Stimulated activated CD8-positive, alpha-beta memory T cell treated with anti-CD3 and anti-CD28 coated beads, Interleukin-15, amount 100 ng/mL, for 24 hours (primary cell): Measurements from ENCODE around the gene SPACA6.

Source experiments
- DNase-seq: peaks from one replicate; pipeline ENCODE4 v3.0.0-alpha.2; 2020; ENCODE audit warnings: low read depth

Gene SPACA6

DNA sequence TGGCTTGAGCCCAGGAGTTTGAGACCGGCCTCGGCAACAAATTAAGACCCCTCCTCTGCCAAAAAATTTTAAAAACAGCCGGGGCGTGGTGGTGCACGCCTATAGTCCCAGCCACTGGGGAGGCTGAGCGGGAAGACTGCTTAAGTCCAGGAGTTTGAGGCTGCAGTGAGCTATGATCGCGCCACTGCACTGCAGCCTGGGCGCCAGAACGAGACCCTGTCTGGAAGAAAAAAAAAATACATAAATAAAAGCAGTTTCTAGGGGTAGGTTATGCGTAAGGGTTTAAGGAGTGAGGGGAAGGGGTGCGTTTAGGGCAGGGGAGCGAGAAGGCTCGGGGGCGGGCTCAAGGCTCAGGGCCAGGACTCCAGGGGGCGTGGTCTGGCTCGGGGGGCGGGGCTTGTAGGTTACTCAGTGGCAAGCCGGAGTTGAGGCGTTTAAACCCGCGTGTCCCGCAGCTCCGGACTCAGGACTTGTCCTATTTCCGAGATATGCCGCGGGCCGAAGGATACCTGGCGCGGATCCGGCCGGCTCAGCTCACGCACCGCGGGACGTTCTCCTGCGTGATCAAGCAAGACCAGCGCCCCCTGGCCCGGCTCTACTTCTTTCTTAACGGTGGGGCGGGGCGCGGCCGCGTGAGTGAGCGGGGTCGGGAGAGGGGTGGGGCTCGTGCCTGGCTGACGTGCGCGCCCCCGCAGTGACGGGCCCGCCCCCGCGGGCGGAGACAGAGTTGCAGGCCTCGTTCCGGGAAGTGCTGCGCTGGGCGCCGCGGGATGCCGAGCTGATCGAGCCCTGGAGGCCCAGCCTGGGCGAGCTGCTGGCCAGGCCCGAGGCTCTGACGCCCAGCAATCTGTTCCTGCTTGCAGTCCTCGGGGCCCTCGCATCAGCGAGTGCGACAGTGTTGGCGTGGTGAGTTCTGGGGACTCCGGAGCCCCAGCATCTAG, 10.7 kb downstream of the SPACA6 start:
- peak; percentile 90 for DNase-seq

DNA sequence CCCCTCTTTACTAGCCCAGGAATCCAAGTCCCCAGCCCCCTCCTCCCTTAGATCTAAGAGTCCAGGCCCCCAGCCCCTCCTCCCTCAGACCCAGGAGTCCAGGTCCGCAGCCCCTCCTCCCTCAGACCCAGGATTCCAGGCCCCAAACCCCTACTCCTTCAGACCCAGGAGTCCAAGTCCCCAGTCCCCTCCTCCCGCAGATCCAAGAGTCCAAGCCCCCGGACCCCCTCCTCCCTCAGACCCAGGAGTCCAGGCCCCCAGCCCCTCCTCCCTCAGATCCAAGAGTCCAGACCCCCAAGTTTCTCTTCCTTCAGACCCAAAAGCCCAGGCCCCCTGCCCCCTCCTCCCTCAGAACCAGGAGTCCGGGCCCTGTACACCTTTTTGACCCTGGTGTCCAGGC, 11.5 kb downstream of the SPACA6 start:
- DNase-seq: no peak

DNA sequence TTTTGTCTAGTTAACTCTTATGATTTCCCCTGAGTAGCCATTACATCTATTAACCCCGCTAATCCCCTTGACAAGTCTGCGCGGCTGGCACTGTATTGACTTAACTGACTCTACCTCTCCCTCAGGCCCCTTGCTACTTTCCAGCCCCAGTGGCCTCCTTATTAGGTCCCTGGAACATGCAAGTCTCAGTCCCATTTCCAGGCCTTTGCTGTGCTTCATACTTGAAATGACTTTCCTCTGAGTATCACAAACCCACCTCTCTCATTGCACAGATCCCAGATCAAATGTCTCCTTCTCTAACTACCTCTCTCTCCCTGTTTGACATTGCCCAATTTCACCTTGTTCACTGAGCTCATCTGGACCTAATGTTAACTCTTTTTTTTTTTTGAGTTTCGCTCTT, 13.2 kb downstream of the SPACA6 start:
- no peak for DNase-seq

DNA sequence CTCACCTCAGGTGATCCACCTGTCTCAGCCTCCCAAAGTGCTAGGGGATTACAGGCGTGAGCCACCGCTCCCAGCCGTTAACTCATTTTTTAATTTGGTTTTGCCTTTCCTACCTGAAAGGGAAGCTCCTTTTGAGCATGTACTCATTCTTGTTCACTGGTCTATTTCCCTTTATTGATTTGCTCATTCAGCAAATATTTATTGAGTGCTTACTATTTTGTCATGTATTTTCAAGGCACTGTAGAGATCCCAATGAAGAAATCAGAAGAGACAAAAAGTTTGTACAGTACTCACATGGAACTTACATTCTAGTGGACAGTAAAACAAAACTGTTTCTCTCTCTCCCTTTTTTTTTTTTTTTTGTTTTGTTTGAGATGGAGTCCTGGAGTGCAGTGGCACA, 13.8 kb downstream of the SPACA6 start:
- DNase-seq: no peak

DNA sequence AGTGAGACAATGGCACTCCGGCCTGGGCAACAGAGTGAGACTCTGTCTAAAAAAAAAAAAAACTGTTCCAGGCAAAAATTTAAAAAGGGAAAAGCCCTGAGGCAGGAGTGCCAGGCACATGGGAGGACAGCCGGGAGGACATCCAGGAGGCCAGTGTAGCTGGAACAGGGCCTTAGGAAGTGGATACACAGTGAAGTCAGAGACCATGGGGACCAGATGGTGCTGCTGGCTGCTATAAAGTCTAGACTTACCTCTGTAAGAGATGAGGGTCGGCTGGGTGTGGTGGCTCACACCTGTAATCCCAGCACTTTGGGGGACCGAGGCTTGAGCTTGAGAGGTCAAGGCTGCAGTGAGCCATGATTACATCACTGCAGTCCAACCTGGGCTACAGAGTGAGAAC, 15.7 kb downstream of the SPACA6 start:
- no peak for DNase-seq

DNA sequence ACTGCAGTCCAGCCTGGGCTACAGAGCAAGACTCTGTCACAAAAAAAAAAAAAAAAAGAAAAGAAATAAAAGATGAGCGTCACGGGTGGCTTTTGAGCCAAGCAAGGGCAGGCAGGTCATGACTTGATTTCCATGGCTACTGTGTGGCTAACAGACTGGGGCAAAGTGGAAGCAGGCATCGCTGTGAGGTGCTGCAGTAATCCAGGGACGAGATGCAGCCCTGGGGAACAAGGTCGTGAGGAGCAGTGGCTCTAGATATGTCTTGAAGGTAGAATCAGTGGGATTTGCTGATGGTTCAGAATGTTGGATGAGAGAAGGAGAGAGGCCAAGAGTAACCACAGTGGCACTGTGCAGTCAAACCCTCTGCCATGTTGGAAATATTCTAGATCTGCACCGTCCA, 16.4 kb downstream of the SPACA6 start:
- no peak for DNase-seq

DNA sequence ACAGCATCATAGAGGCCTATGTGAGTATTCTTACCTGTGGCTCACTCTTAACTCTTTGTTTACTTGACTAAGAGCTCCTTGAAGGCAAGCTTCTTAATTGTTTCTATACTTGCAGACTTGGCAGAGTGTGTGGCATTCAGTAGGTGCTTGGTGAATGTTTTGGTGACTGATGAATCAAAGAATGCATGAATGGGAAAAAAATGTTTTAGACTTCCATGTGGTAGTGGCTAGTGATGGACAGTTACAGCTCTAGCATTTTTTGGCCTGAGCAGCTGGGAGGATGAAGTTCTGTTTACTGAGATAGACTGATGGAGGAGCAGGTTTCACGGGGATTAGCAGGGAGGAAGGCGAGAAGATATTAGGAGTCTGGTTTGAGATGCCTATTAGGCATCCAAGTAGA, 17.0 kb downstream of the SPACA6 start:
- DNase-seq: no peak

DNA sequence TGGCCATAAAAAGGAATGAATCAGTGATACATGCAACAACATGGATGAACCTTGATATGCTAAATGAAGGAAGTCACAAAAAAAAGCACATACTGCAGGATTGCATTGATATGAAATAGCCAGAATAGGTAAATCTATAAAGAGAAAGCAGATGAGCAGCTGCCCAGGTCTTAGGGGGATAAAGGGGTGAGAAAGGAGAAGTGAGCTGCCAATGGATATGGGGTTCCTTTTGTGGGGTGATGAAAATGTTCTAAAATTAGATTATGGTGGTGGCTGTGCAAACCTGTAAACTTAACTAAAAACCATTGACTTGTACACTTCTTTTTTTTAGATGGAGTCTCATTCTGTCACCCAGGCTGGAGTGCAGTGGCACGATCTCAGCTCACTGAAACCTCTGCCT, 18.6 kb downstream of the SPACA6 start:
- DNase-seq: no peak

DNA sequence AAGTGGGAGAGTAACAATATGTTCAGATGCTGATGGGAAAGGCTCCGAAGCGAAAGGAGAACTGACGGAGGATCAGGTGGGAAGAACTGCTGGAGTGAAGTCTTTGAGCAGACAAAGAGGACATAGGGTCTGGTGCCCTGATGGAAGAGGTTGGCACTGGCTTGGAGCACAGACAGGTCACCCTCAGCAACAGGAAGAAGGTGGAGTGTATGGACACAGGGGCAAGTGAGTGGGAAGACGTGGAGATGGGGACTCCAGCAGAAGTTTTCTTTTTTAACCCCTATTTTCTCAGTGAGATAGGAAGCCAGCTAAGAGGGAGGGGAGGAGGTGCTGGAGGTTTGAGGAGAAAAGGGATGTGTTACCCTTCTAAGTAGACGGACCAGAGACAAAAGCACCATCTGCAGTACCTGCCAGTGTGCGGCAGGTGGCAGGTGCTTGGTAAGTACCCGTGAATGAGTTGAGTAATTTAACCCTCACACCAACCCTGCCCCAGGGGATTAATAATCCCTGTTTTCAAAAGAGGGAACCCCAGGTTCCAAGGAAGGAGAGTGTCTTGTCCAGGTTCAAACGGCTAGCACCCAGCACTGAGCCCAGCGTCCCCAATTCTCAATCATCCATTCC, 19.4 kb downstream of the SPACA6 start:
- DNase-seq: no peak

DNA sequence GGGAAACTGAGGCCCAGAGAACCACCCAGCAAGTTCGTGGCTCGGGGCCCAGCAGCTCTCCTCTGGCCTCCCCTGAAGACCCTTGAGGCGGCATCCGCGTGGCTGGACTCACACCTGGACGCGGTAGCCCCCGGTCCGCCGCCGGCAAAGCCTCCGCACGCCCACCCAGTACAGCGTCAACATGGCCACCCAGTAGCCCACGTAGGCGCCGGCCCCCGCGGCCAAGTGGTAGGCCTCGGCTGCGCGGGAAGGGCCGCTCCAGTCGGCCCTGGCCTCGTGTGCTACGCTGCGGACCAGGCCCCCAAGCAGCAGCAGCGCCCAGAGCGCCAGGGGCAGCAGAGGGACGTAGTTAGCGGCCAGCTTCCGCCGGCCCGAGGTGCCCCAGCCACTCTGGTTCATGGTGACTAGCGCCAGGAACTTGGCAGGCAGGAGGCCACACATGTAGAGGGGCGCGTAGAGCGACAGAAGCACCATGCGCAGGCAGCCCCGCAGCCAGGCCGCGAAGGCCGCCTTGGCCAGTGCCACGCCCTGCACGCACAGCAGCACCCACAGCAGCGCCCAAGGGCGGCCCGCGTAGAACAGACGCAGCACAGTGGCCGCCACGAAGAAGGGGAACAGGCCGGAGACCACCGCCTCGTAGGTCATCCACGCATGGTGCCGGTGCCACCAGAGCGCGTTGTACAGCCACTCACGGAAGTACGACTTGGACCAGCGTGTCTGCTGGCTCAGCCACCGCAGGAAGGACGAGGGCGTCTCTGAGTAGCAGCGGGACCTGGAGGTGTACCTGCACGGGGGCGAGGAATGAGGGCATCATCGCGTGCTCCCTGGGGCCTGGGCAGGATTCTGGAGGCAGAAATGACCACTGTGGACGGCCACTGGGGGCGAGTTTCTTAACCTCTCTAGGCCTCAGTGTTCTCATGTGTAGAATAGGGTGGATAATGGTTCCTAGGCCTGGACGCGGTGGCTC, 20.5 kb downstream of the SPACA6 start:
- no peak for DNase-seq

DNA sequence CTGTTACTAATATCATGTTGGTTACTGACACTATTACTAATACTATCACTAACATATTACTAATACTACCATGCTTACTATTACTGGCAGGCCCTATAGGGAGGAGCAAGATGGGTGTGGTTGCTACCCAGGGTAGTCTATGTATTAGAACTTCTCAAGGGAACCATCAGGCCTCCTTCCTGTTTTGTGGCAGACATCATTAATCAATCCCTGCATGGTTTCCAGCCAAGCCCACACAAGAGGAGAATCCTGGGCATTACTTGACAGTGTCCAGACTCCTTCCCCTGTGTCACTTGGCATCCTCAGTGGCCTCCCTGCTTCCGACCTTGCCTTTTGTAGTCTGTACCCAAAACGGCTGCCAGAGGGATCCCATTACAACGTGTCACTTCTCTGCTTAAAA, 21.7 kb downstream of the SPACA6 start:
- no peak for DNase-seq

DNA sequence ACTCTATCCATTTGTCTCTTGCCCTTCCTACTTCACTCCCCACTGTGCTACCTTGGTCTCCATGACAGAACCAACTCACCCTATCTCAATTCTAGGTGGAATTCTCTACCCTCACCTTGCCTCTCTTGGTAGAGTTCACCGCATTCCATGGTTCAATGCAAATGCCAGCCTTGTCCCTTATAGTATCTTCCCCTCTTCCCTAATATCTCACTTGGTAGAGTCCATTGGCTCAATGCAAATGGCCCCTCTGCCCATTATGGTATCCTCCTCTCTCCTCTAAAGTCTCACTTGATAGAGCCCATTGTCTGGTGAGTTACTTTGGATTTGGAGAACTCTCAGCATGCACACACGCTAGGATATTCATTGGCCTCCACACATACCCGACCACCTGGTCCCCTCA, 22.7 kb downstream of the SPACA6 start:
- no peak for DNase-seq

DNA sequence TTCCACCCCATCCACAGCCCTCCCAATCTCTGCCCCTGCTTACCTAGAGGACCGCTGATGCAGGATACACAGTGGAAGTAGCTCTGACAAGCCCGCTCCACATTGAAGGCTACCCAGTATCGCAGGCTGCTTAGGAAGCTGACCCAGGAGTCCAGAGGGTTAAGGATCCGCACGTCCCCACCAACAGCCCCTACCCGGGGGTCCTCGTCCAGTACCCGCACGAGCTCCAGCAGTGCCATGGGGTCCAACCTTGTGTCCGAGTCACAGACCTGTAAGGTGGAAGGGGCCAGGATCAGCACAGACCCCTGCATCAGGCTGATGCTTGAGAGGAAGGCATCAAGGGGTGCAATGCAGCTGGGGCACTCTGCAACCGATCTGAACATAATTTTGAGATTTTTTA, 23.8 kb downstream of the SPACA6 start:
- no peak for DNase-seq

DNA sequence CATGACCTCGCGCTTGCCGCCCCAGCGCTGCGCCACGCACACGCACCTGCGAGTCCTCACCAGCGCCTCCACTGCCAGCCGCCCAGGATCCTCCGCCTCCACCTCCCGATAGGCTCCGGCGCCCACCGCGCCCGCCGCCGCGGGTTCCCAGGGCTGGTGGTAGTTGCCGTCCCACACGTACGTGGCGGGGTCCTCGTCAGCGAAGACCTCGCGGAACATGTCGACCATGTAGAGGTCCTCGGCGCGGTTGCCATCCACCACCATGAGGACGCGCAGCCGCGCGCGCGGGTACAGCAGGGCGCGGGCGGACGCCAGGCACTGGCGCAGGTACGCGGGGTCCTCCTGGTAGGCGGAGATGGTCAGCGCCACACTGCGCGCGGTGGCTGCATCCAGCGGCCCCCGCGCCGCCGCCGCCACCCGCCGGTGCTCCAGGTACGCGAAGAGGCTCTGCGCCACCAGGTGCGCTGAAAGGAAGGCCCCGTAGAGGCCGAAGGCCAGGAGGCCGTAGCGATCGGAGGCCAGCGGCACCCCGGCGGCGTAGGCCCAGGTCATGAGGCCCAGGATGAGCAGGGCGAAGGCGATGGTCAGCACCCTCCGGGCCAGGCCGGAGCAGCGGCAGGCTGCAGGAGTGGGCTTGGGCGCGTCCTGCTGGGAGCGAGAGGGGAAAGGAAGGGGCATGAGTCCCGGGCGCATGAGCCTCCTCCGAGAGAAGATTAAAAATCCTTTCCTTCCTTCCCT, 26.3 kb downstream of the SPACA6 start:
- no peak for DNase-seq

DNA sequence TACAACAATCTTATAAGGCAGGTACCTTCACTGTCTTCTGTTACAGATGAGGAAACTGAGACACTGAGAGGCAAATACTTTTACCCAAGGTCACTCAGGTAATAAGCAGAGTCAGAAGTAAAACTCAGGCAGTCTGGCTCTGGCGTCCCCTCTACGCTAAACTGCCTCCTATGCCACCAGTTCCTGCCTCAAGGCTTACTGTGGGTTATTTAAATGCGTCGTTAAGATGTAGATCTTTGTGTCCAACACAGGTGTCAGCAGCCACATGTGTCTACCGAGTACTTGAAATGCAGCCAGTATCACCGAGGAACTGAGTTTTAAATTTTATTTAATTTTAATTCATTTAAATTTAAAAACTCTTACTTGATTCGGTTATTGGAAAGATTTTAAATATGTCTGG, 28.8 kb downstream of the SPACA6 start:
- DNase-seq: no peak

DNA sequence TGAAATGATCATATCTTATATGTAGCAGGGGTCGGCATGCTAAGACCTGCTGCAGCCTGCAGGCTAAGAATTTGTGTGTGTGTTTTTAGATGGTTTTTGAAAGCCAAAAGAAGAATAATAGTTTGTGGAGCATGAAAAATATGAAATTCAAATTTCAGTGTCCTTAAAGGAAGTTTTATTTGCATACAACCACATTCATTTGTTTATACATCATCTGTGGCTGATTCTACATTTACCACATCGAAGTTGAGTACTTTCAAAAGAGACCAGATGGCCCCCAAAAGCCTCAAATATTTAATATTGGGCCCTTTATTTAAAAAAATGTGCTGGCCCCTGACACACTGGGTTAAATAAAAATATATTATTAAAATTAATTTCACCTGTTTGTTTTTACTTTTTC, 29.4 kb downstream of the SPACA6 start:
- DNase-seq: no peak

DNA sequence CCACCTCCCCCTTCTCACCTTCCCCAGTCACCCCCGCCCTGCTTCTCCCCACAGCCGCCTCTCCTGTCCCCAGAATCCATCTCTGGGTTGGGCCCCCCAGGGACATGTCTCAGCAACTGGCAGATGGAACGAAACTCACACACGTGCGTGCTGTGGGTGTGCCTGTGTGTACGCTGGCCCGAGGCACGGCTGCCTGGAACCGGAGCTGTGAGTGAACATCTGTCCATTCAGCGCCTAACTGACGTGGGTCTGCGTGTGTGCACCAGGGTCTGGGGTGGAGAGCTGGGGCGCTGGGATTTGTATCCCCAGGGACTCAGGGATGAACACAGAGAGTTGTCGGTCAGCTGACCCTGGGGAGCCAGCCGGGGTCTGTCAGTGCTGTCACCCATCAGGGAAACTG, 31.4 kb downstream of the SPACA6 start:
- no peak for DNase-seq

DNA sequence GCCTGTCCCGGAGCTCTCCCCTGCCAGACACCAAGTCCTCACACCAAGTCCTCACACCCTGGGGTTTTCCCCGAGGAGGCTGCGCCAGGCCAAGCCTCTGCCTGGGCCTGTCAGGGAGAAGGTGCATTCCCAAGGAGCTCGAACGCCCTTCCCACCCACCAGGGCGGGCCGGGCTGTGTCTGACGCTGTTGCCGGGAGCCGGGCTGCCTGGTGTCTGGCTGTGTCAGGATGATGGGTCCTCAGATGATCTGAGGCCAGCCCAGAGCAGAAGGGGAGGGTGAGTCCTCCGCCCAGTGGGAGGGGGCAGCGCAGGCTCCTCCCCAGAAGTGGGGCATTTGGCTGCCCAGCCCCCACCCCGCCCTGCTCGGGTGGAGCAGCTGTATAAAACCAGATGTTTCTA, 32.9 kb downstream of the SPACA6 start:
- DNase-seq: no peak

DNA sequence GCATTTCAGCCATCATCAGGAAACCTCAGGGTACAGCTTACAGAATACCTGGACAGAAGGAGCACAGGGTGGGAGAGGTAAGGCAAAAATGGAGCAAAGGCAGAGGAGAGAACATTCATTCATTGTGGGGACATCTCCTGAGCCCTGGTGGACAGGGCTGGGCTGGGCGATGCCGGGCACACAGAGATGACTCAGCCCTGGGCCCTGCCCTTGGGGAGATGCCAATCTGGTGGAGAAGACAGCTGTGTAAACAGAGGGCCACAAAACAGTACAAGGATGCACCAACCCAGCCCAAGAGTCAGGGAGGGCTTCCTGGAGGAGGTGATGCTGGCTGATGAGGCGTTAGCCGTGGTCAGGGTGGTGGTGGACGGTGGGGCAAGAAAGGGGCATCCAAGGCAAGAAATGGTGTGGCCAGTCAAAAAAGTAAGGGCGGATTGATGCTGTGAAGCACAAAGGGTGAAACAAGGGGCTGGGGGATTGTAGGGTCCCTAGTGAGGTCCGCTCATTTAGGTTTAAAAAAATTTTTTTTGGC, 34.3 kb downstream of the SPACA6 start:
- DNase-seq: no peak

DNA sequence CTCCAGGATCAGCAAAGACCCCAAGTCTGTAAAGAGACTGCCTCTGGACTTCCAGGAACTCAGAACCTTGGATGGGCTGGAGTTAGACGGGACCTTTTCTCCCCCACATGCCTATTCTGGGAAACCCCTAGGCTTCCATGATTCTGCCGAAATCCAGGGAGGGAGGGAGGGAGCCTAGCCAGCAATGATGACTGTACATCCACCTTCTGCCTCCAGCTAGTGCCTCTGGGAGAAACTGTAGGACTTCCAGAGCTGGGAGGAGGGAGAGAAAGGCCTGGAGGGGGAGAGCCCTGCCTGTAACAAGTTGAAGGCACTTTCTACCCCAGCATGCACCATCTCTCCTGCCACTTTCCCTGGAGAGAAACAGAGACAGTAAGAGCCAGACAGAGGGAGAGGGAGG, 36.7 kb downstream of the SPACA6 start:
- DNase-seq: no peak

DNA sequence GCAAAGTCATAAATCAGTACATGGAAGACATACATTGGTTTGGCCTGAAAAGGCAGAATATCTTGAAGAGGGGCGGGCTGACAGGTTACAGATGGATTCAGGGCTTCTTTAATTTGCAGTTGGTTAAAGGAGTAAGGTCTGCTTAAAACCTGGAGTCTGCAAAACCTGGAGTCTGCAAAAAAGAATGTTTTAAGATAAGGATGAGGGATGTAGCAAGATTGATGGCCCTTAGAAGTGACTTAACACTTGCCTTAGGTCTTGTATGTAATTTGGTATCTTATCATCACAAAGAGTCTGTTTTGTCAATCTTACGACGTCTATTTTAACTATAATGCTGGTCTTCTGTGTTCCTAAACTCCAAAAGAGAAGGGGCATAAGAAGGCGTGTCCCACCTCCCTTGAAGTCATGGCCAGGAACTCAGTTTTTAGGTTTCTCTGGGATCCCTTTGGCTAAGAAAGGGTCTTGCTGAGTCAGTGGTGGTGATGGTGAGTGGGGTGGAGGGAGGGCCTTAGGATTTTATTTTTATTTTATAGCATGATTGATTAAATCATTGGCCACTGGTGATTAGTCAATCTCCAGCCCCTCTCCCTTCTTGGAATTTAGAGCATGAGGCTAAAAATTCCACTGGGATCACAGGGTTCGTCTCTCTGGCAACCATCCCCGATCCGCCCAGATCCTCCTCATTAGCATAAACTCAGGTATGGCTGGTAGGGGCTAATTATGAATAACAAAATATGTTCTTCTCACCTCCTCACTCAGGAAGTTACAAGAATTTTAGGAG, 40.8 kb downstream of the SPACA6 start:
- no peak for DNase-seq
